ENCODE results near the gene NAIF1.
A peak's percentile ranks its signal among the peaks of the same experiment; 100 is the strongest.
"Not testable (repeated sequence)": the region's sequence is repeated elsewhere in the genome, so short reads cannot be mapped to it uniquely, and the experiment has no call there.

The NAIF1 gene

DNA sequence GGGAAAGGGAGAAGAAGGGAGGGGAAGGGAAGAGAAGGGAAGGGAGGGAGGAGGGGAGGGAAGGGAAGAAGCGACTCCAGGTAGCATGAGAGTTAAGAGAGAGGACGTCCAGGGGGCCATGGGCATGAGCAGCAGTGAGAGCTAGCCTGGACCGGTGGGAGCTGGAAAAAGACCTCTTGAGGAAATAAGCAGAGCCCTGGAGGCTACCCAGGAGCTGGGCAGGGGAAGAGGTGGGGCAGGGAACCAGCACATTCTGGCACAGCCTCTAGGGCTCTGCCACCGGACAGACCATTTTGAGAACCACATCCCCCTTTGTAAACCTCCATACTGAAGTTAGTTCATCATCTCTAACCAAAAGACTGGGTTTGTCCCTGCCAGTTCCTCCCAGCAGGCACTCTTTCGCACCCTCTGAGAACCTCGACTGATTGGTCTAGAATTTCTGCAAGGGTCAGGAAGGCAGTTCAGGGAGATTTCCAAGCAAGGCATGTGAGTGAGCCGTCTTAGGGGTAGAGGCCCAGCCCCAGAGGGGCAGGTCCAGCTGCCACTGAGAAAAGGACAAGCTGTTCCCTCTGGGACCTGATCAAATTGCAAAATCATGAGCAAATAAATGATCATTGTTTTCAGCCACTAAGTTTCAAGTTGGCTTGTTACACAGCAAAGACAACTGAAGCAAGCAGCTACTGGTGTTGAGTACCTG is 11.6 kb downstream of the NAIF1 start:
- Histone ChIP-seq H3K27ac (ENCODE audit: low read depth, low read length) (peak overlapping the region; percentile 39; the same call in 1 of the 2 replicates), H2AFZ (ENCODE audit: low read length, unreplicated experiment) (peak overlapping the region; percentile 48), H3K4me3 (ENCODE audit: low read depth, low read length) (peak overlapping the region; percentile 5; the same call in 1 of the 2 replicates), H3K4me1 (ENCODE audit: control insufficient read depth, insufficient read depth, low read length, unreplicated experiment) (peaks cover 18% of the 10 kb centered on the region), H3K79me2 (ENCODE audit: control insufficient read depth, insufficient read depth, low read length, unreplicated experiment) (no peaks in the 10 kb centered on the region), H3K27me3 (ENCODE audit: insufficient read depth, low read length) (no peaks in the 10 kb centered on the region), H3K36me3 (ENCODE audit: insufficient read depth, low read length) (no peaks in the 10 kb centered on the region)

- peaks cover 18% of the 10 kb centered on the region for H3K4me1 ChIP-seq (ENCODE audit: control insufficient read depth, insufficient read depth, low read length, unreplicated experiment)
- no peak overlapping the region for H3K27ac ChIP-seq (ENCODE audit: low read depth, low read length)
- H3K27me3 ChIP-seq (ENCODE audit: insufficient read depth, low read length), result no peaks in the 10 kb centered on the region
- no peaks in the 10 kb centered on the region for H3K79me2 ChIP-seq (ENCODE audit: control insufficient read depth, insufficient read depth, low read length, unreplicated experiment)
- H3K36me3 ChIP-seq (ENCODE audit: insufficient read depth, low read length), result no peaks in the 10 kb centered on the region
- no peak overlapping the region for H3K4me3 ChIP-seq (ENCODE audit: low read depth, low read length)
- H2AFZ ChIP-seq (ENCODE audit: low read length, unreplicated experiment), result no peak overlapping the region
These were observed 13.0 kb downstream of the NAIF1 start for GRCh38 chr9:128054087-128054486.

DNA sequence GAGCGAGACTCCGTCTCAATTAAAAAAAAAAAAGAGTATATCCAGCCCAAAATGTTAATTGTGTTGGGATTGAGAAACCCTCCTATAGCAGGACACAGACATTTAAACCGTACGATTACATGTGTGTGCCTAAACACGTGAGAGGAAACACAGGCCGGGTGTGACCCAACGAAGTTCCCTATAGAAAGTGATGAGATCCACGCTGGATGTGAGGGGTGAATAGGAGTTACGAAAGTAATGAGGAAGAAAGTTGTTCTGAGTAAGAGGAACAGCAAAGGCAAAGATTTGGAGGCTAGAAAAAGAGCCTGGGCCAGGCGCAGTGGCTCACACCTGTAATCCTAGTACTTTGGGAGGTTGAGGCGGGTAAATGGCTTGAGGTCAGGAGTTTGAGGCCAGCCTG is 13.6 kb downstream of the NAIF1 start:
- Histone ChIP-seq H3K4me1 (ENCODE audit: control insufficient read depth, insufficient read depth, low read length, unreplicated experiment) (peaks cover 18% of the 10 kb centered on the region), H3K79me2 (ENCODE audit: control insufficient read depth, insufficient read depth, low read length, unreplicated experiment) (no peaks in the 10 kb centered on the region), H2AFZ (ENCODE audit: low read length, unreplicated experiment) (no peak overlapping the region), H3K4me3 (ENCODE audit: low read depth, low read length) (no peak overlapping the region), H3K27ac (ENCODE audit: low read depth, low read length) (no peak overlapping the region), H3K36me3 (ENCODE audit: insufficient read depth, low read length) (no peaks in the 10 kb centered on the region), H3K27me3 (ENCODE audit: insufficient read depth, low read length) (no peaks in the 10 kb centered on the region)

GRCh38 chr9:128051932-128052709 is 15.0 kb downstream of the NAIF1 start:
- Histone ChIP-seq H2AFZ (ENCODE audit: low read length, unreplicated experiment) (no peak overlapping the region), H3K27me3 (ENCODE audit: insufficient read depth, low read length) (no peaks in the 10 kb centered on the region), H3K27ac (ENCODE audit: low read depth, low read length) (no peak overlapping the region), H3K36me3 (ENCODE audit: insufficient read depth, low read length) (no peaks in the 10 kb centered on the region), H3K79me2 (ENCODE audit: control insufficient read depth, insufficient read depth, low read length, unreplicated experiment) (no peaks in the 10 kb centered on the region), H3K4me1 (ENCODE audit: control insufficient read depth, insufficient read depth, low read length, unreplicated experiment) (peaks cover 12% of the 10 kb centered on the region), H3K4me3 (ENCODE audit: low read depth, low read length) (no peak overlapping the region)

GRCh38 chr9:128049843-128050242 is 17.3 kb downstream of the NAIF1 start:
- Histone ChIP-seq H3K36me3 (ENCODE audit: insufficient read depth, low read length) (no peaks in the 10 kb centered on the region), H3K79me2 (ENCODE audit: control insufficient read depth, insufficient read depth, low read length, unreplicated experiment) (no peaks in the 10 kb centered on the region), H2AFZ (ENCODE audit: low read length, unreplicated experiment) (no peak overlapping the region), H3K27me3 (ENCODE audit: insufficient read depth, low read length) (no peaks in the 10 kb centered on the region), H3K27ac (ENCODE audit: low read depth, low read length) (no peak overlapping the region), H3K4me1 (ENCODE audit: control insufficient read depth, insufficient read depth, low read length, unreplicated experiment) (no peaks in the 10 kb centered on the region), H3K4me3 (ENCODE audit: low read depth, low read length) (no peak overlapping the region)

DNA sequence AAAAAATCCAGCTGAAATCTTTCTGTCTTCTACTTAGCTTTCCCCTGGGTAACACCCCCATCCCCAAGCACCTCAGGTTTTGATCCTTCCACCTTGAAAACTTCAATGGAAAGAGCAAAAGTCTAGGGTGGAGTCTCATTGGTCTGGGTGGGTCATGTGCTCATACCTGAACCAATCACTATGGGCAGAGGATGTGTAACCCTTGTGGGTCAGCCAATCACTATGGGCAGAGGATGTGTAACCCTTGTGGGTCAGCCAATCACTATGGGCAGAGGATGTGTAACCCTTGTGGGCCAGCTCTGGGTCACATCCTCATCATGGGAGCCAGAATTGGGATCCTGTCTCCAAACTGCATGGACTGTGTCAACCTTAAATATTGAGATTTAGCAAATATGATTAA is 18.5 kb downstream of the NAIF1 start:
- H3K4me1 ChIP-seq (ENCODE audit: control insufficient read depth, insufficient read depth, low read length, unreplicated experiment), result no peaks in the 10 kb centered on the region
- no peak overlapping the region for H3K4me3 ChIP-seq (ENCODE audit: low read depth, low read length)
- no peak overlapping the region for H2AFZ ChIP-seq (ENCODE audit: low read length, unreplicated experiment)
- no peaks in the 10 kb centered on the region for H3K36me3 ChIP-seq (ENCODE audit: insufficient read depth, low read length)
- no peak overlapping the region for H3K27ac ChIP-seq (ENCODE audit: low read depth, low read length)
- H3K79me2 ChIP-seq (ENCODE audit: control insufficient read depth, insufficient read depth, low read length, unreplicated experiment), result no peaks in the 10 kb centered on the region
- H3K27me3 ChIP-seq (ENCODE audit: insufficient read depth, low read length), result no peaks in the 10 kb centered on the region

DNA sequence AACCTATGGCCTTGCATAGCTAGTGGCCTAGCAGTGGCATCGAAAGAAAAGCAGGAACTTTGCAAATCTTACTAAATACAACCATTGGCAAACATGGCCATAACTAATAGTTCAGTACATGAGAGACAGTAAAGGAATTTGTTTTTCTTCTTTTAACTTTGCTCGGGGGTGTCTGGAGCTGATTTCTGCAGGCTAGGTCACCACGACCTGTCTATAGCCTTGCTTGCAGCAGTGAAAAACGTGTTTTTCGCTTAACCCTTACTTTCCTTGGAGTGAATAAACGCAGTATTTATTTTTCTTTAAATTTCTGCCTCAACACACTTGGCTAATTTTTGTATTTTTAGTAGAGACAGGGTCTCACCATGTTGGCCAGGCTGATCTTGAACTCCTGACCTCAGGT is 19.9 kb downstream of the NAIF1 start:
- Histone ChIP-seq H3K27ac (ENCODE audit: low read depth, low read length) (no peak overlapping the region), H2AFZ (ENCODE audit: low read length, unreplicated experiment) (no peak overlapping the region), H3K79me2 (ENCODE audit: control insufficient read depth, insufficient read depth, low read length, unreplicated experiment) (no peaks in the 10 kb centered on the region), H3K27me3 (ENCODE audit: insufficient read depth, low read length) (no peaks in the 10 kb centered on the region), H3K36me3 (ENCODE audit: insufficient read depth, low read length) (no peaks in the 10 kb centered on the region), H3K4me3 (ENCODE audit: low read depth, low read length) (no peak overlapping the region), H3K4me1 (ENCODE audit: control insufficient read depth, insufficient read depth, low read length, unreplicated experiment) (no peaks in the 10 kb centered on the region)

GRCh38 chr9:128045831-128046230 is 21.3 kb downstream of the NAIF1 start:
- Histone ChIP-seq H3K4me3 (ENCODE audit: low read depth, low read length) (no peak overlapping the region), H3K27ac (ENCODE audit: low read depth, low read length) (no peak overlapping the region), H3K27me3 (ENCODE audit: insufficient read depth, low read length) (no peaks in the 10 kb centered on the region), H2AFZ (ENCODE audit: low read length, unreplicated experiment) (no peak overlapping the region), H3K36me3 (ENCODE audit: insufficient read depth, low read length) (no peaks in the 10 kb centered on the region), H3K79me2 (ENCODE audit: control insufficient read depth, insufficient read depth, low read length, unreplicated experiment) (no peaks in the 10 kb centered on the region), H3K4me1 (ENCODE audit: control insufficient read depth, insufficient read depth, low read length, unreplicated experiment) (no peaks in the 10 kb centered on the region)

- not testable (repeated sequence) for H3K36me3 ChIP-seq (ENCODE audit: insufficient read depth, low read length); H3K4me1 ChIP-seq (ENCODE audit: control insufficient read depth, insufficient read depth, low read length, unreplicated experiment); H3K4me3 ChIP-seq (ENCODE audit: low read depth, low read length); H3K79me2 ChIP-seq (ENCODE audit: control insufficient read depth, insufficient read depth, low read length, unreplicated experiment); H2AFZ ChIP-seq (ENCODE audit: low read length, unreplicated experiment); H3K27me3 ChIP-seq (ENCODE audit: insufficient read depth, low read length); H3K27ac ChIP-seq (ENCODE audit: low read depth, low read length)
These were observed 21.7 kb downstream of the NAIF1 start for GRCh38 chr9:128045409-128045808.

GRCh38 chr9:128043467-128043868 is 23.7 kb downstream of the NAIF1 start:
- H3K27me3 ChIP-seq (ENCODE audit: insufficient read depth, low read length), result no peaks in the 10 kb centered on the region
- no peaks in the 10 kb centered on the region for H3K4me1 ChIP-seq (ENCODE audit: control insufficient read depth, insufficient read depth, low read length, unreplicated experiment)
- no peaks in the 10 kb centered on the region for H3K79me2 ChIP-seq (ENCODE audit: control insufficient read depth, insufficient read depth, low read length, unreplicated experiment)
- H3K27ac ChIP-seq (ENCODE audit: low read depth, low read length), result no peak overlapping the region
- H3K4me3 ChIP-seq (ENCODE audit: low read depth, low read length), result no peak overlapping the region
- H3K36me3 ChIP-seq (ENCODE audit: insufficient read depth, low read length), result no peaks in the 10 kb centered on the region
- H2AFZ ChIP-seq (ENCODE audit: low read length, unreplicated experiment), result no peak overlapping the region

GRCh38 chr9:128042043-128042442 is 25.1 kb downstream of the NAIF1 start:
- Histone ChIP-seq H3K79me2 (ENCODE audit: control insufficient read depth, insufficient read depth, low read length, unreplicated experiment) (no peaks in the 10 kb centered on the region), H2AFZ (ENCODE audit: low read length, unreplicated experiment) (no peak overlapping the region), H3K27ac (ENCODE audit: low read depth, low read length) (no peak overlapping the region), H3K4me3 (ENCODE audit: low read depth, low read length) (no peak overlapping the region), H3K27me3 (ENCODE audit: insufficient read depth, low read length) (no peaks in the 10 kb centered on the region), H3K4me1 (ENCODE audit: control insufficient read depth, insufficient read depth, low read length, unreplicated experiment) (no peaks in the 10 kb centered on the region), H3K36me3 (ENCODE audit: insufficient read depth, low read length) (no peaks in the 10 kb centered on the region)

Data from ACC112 (cell line).